ENCODE measurements around the gene SCGB1D2. TPM values are rescaled to one million over a fixed set of nuclear protein-coding genes. Genes with fewer than 3 reads are reported as not detected.

Gene SCGB1D2
- total RNA-seq, 1 experiment from 2014 or later: not detected

GRCh38 chr11:62237499-62237898 is 4.5 kb upstream of the SCGB1D2 start:
- Mint-ChIP-seq H3K27me3 (ENCODE audit: insufficient read depth, unreplicated experiment) (peaks cover 21% of the 10 kb centered on the region), H3K36me3 (ENCODE audit: insufficient read depth, unreplicated experiment) (no peaks in the 10 kb centered on the region), H3K9me3 (ENCODE audit: unreplicated experiment) (peaks cover 9% of the 10 kb centered on the region), H3K4me1 (ENCODE audit: low read depth, unreplicated experiment) (no peaks in the 10 kb centered on the region), H3K27ac (ENCODE audit: unreplicated experiment) (no peak overlapping the region), H3K4me3 (ENCODE audit: unreplicated experiment) (no peak overlapping the region)
- no peaks in the 10 kb centered on the region for H3K9me3 ChIP-seq
- BruUV-seq (replicated peaks): no TSS peak
- ChIA-PET CTCF (no interaction called here), POLR2A (no interaction called here)
- no peak overlapping the region for H3K4me3 ChIP-seq (ENCODE audit: low read depth, low read length)
- DNase-seq: no peak
- no peaks in the 10 kb centered on the region for H3K4me1 ChIP-seq
- intact Hi-C loops (cut with micrococcal nuclease; ENCODE audit: unreplicated experiment): no loop called here
- no peak for TF ChIP-seq CTCF (IDR thresholded peaks at IDR 0.05; ENCODE audit: insufficient read depth in 1 of 2, low read depth in 1 of 2, low read length in 1 of 2, severe bottlenecking in 1 of 2, unreplicated experiment in 1 of 2)
- H3K36me3 ChIP-seq (ENCODE audit: control insufficient read depth, insufficient read depth, low read length): no peaks in the 10 kb centered on the region
- H3K27me3 ChIP-seq (replicated peaks; ENCODE audit: control insufficient read depth, insufficient read depth, low read length): no peaks in the 10 kb centered on the region

- H3K36me3 Mint-ChIP-seq (ENCODE audit: insufficient read depth, unreplicated experiment): no peaks in the 10 kb centered on the region
- Histone ChIP-seq H3K9me3 (no peaks in the 10 kb centered on the region), H3K27me3 (replicated peaks; ENCODE audit: control insufficient read depth, insufficient read depth, low read length) (no peaks in the 10 kb centered on the region), H3K4me1 (no peaks in the 10 kb centered on the region), H3K4me3 (ENCODE audit: low read depth, low read length) (no peak overlapping the region), H3K36me3 (ENCODE audit: control insufficient read depth, insufficient read depth, low read length) (no peaks in the 10 kb centered on the region)
- POLR2A ChIA-PET: no interaction called here
- no peak for TF ChIP-seq CTCF (IDR thresholded peaks at IDR 0.05; ENCODE audit: insufficient read depth in 1 of 2, low read depth in 1 of 2, low read length in 1 of 2, severe bottlenecking in 1 of 2, unreplicated experiment in 1 of 2)
- H3K27ac Mint-ChIP-seq (ENCODE audit: unreplicated experiment): no peak overlapping the region
- CTCF ChIA-PET: no interaction called here
- H3K4me3 Mint-ChIP-seq (ENCODE audit: unreplicated experiment): no peak overlapping the region
- peaks cover 18% of the 10 kb centered on the region for H3K27me3 Mint-ChIP-seq (ENCODE audit: insufficient read depth, unreplicated experiment)
- H3K4me1 Mint-ChIP-seq (ENCODE audit: low read depth, unreplicated experiment): no peaks in the 10 kb centered on the region
- BruUV-seq (replicated peaks): no TSS peak
- no peak for DNase-seq
- peaks cover 9% of the 10 kb centered on the region for H3K9me3 Mint-ChIP-seq (ENCODE audit: unreplicated experiment)
- intact Hi-C loops (cut with micrococcal nuclease; ENCODE audit: unreplicated experiment): no loop called here
These were observed 3.9 kb upstream of the SCGB1D2 start for GRCh38 chr11:62238151-62238550.

GRCh38 chr11:62241095-62241494 is 944 bp upstream of the SCGB1D2 start:
- Mint-ChIP-seq H3K4me1 (ENCODE audit: low read depth, unreplicated experiment) (no peaks in the 10 kb centered on the region), H3K9me3 (ENCODE audit: unreplicated experiment) (peaks cover 9% of the 10 kb centered on the region), H3K36me3 (ENCODE audit: insufficient read depth, unreplicated experiment) (no peaks in the 10 kb centered on the region), H3K27me3 (ENCODE audit: insufficient read depth, unreplicated experiment) (peaks cover 14% of the 10 kb centered on the region), H3K4me3 (ENCODE audit: unreplicated experiment) (no peak overlapping the region), H3K27ac (ENCODE audit: unreplicated experiment) (no peak overlapping the region)
- CTCF ChIA-PET: interaction anchor here (1.2 kb wide), 1 partner anchor 69 kb away, joined by 3 read pairs; no protein-coding TSS in a partner anchor
- BruUV-seq (replicated peaks): no TSS peak
- Histone ChIP-seq H3K36me3 (ENCODE audit: control insufficient read depth, insufficient read depth, low read length) (no peaks in the 10 kb centered on the region), H3K27me3 (replicated peaks; ENCODE audit: control insufficient read depth, insufficient read depth, low read length) (no peaks in the 10 kb centered on the region), H3K9me3 (no peaks in the 10 kb centered on the region), H3K4me3 (ENCODE audit: low read depth, low read length) (no peak overlapping the region), H3K4me1 (no peaks in the 10 kb centered on the region)
- no peak for TF ChIP-seq CTCF (IDR thresholded peaks at IDR 0.05; ENCODE audit: insufficient read depth in 1 of 2, low read depth in 1 of 2, low read length in 1 of 2, severe bottlenecking in 1 of 2, unreplicated experiment in 1 of 2)
- intact Hi-C loops (cut with micrococcal nuclease; ENCODE audit: unreplicated experiment): no loop called here
- POLR2A ChIA-PET: no interaction called here
- no peak for DNase-seq
